ENCODE results near the gene CELSR2. TPM values are rescaled to one million over a fixed set of nuclear protein-coding genes. Genes with fewer than 3 reads are reported as not detected.
A peak's percentile ranks its signal among the peaks of the same experiment; 100 is the strongest.

CELSR2 gene
- total and polyA plus RNA-seq, 2 experiments from 2014 or later, result 11.2 to 35.1 TPM

DNA sequence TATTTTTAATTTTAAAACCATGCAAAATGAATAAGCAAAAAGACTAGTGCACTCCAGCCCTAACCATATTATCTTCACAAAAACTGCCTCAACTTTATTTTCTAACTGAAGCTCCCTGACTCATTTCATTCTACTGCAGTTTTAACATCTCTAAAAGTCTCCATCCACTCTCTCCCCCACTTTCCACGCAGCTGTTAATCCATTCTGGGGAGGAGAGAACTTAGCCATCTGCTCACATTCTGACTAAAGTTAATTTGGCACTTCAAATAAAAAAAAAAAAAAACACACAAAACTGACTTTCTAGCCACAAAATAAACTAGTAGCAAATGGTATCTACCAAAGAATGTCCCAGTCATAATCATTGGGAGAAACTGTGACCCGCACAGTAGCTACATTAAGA lies 62.9 kb downstream of the CELSR2 start (continued):
- TF ChIP-seq, protein P1, sequence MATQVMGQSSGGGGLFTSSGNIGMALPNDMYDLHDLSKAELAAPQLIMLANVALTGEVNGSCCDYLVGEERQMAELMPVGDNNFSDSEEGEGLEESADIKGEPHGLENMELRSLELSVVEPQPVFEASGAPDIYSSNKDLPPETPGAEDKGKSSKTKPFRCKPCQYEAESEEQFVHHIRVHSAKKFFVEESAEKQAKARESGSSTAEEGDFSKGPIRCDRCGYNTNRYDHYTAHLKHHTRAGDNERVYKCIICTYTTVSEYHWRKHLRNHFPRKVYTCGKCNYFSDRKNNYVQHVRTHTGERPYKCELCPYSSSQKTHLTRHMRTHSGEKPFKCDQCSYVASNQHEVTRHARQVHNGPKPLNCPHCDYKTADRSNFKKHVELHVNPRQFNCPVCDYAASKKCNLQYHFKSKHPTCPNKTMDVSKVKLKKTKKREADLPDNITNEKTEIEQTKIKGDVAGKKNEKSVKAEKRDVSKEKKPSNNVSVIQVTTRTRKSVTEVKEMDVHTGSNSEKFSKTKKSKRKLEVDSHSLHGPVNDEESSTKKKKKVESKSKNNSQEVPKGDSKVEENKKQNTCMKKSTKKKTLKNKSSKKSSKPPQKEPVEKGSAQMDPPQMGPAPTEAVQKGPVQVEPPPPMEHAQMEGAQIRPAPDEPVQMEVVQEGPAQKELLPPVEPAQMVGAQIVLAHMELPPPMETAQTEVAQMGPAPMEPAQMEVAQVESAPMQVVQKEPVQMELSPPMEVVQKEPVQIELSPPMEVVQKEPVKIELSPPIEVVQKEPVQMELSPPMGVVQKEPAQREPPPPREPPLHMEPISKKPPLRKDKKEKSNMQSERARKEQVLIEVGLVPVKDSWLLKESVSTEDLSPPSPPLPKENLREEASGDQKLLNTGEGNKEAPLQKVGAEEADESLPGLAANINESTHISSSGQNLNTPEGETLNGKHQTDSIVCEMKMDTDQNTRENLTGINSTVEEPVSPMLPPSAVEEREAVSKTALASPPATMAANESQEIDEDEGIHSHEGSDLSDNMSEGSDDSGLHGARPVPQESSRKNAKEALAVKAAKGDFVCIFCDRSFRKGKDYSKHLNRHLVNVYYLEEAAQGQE (IDR thresholded peaks at IDR 0.05; ENCODE audit: unreplicated experiment), result no peak
- TF ChIP-seq JUNB (IDR thresholded peaks at IDR 0.05; ENCODE audit: unreplicated experiment) (no peak), CREB1 (CRISPR knock-in tag; IDR thresholded peaks at IDR 0.05; ENCODE audit: low read depth) (no peak), EZH2 (IDR thresholded peaks at IDR 0.05; ENCODE audit: low read depth, unreplicated experiment) (no peak)

DNA sequence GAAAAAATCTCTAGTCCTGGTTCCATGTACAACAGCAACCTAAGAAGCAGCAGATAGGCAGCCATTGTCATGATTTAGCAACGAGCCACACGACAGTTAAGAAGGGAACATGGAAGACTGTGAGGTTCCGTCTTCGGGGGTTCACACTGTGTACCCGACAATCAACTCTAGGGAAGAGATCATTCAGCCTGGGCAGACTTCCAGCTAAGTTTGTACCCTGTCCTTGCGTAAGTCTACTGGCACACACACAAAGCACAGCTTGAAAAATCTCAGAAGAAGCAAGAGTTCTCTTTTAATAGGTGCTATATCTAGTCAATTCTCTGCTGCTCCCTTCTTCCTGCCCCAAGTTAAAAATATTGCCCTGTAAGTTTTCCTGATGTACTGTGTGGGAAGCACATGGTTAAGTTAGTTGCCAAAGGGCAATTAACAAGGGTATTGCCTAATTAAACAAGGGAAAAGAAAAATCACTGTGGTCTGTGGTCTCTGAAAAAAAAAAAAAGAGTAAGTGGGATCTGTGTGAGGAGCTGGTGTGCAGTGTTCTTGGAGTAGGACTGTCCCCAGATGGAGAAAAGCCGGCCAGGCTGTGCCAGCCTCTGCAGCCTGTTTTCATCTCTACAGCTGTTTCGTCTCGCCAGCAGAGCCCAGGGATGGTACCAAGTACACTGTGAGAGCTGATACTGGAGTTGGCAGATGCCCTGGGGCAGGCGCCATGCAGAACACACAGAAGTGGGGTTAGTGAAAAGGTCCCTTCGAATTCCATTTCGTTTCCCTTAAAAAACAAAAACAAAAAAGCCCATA lies 63.8 kb downstream of the CELSR2 start:
- Histone ChIP-seq H2AFZ (no peak overlapping the region), H3K27me3 (ENCODE audit: insufficient read depth) (no peaks in the 10 kb centered on the region), H3K4me2 (no peak overlapping the region), H3K27ac (ENCODE audit: low read depth) (no peak overlapping the region; the same call in 1 of the 2 replicates), H3K36me3 (ENCODE audit: insufficient read depth) (peaks cover 21% of the 10 kb centered on the region; the same call in 1 of the 2 replicates), H3K79me2 (replicated peaks; ENCODE audit: insufficient read depth) (no peaks in the 10 kb centered on the region), H4K20me1 (replicated peaks; ENCODE audit: insufficient read depth) (no peaks in the 10 kb centered on the region; the same call in 1 of the 2 replicates), H3F3A (replicated peaks; ENCODE audit: low read depth) (no peaks in the 10 kb centered on the region), H3K4me1 (ENCODE audit: insufficient read depth) (no peaks in the 10 kb centered on the region), H3K4me3 (no peak overlapping the region), H3K9me2 (ENCODE audit: insufficient read depth) (no peaks in the 10 kb centered on the region)
- Mint-ChIP-seq H3K4me1 (no peaks in the 10 kb centered on the region), H3K27me3 (ENCODE audit: insufficient read depth, low read depth, poor library complexity) (peaks cover 4% of the 10 kb centered on the region), H3K27ac (0 out of 2 replicates have a peak overlapping the region, but pooled peaks have one; percentile 57), H3K36me3 (ENCODE audit: low read depth) (peaks cover 32% of the 10 kb centered on the region), H3K9me3 (no peaks in the 10 kb centered on the region), H3K4me3 (no peak overlapping the region)
- DNase-seq (ENCODE audit: low spot score), result no peak
- no peak for ATAC-seq
- TF ChIP-seq CREB1 (CRISPR knock-in tag; IDR thresholded peaks at IDR 0.05; ENCODE audit: low read depth) (no peak), EZH2phosphoT487 (IDR thresholded peaks at IDR 0.05; ENCODE audit: unreplicated experiment) (no peak), JUNB (IDR thresholded peaks at IDR 0.05; ENCODE audit: unreplicated experiment) (no peak), POLR2AphosphoS5 (IDR thresholded peaks at IDR 0.05; ENCODE audit: low read depth) (no peak), ZNF331 (CRISPR knock-in tag; IDR thresholded peaks at IDR 0.05; ENCODE audit: low read depth) (no peak), ZNF114 (CRISPR knock-in tag; IDR thresholded peaks at IDR 0.05) (no peak), NANOG (IDR thresholded peaks at IDR 0.05; ENCODE audit: borderline replicate concordance) (no peak), STAT1 (IDR thresholded peaks at IDR 0.05; ENCODE audit: unreplicated experiment) (no peak)
- TF ChIP-seq, protein P1 (IDR thresholded peaks at IDR 0.05; ENCODE audit: unreplicated experiment), result no peak
- TF ChIP-seq, protein P2, sequence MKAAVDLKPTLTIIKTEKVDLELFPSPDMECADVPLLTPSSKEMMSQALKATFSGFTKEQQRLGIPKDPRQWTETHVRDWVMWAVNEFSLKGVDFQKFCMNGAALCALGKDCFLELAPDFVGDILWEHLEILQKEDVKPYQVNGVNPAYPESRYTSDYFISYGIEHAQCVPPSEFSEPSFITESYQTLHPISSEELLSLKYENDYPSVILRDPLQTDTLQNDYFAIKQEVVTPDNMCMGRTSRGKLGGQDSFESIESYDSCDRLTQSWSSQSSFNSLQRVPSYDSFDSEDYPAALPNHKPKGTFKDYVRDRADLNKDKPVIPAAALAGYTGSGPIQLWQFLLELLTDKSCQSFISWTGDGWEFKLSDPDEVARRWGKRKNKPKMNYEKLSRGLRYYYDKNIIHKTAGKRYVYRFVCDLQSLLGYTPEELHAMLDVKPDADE (IDR thresholded peaks at IDR 0.05), result no peak
